ENCODE measurements around the gene ASPA.

DNA sequence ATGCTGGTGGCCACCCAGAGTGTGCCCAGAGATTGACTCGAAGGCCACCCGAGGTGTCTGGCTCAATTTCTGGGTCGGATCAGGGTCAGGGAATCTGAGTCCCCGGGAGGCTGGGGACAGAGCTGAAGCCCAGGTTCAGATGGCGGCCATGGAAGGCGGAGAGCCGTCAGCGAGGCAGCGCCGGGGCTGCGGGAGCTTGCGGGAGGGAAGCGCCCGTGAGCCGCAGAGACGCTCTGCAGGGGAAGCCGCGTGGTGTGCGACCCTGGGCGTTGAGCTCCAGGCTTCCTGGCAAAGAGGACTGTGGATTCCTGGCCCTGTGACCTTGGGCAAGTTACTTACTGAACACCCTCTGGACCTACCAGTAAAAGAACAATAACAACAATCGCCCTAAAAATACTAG is 3.7 kb upstream of the ASPA start:
- no peak for TF ChIP-seq ELF4 (CRISPR knock-in tag; IDR thresholded peaks at IDR 0.05; ENCODE audit: low read depth)
- no peak for TF ChIP-seq CTCF (IDR thresholded peaks at IDR 0.05)
- TF ChIP-seq SP1 (CRISPR knock-in tag; conservative IDR thresholded peaks at IDR 0.05) = no peak
- TF ChIP-seq, protein P1, sequence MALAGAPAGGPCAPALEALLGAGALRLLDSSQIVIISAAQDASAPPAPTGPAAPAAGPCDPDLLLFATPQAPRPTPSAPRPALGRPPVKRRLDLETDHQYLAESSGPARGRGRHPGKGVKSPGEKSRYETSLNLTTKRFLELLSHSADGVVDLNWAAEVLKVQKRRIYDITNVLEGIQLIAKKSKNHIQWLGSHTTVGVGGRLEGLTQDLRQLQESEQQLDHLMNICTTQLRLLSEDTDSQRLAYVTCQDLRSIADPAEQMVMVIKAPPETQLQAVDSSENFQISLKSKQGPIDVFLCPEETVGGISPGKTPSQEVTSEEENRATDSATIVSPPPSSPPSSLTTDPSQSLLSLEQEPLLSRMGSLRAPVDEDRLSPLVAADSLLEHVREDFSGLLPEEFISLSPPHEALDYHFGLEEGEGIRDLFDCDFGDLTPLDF (CRISPR knock-in tag; IDR thresholded peaks at IDR 0.05) = no peak
- TF ChIP-seq TP53 (CRISPR knock-in tag; IDR thresholded peaks at IDR 0.05) = no peak
- TF ChIP-seq ATF2 (CRISPR knock-in tag; IDR thresholded peaks at IDR 0.05; ENCODE audit: borderline replicate concordance, low read depth) = no peak
- TF ChIP-seq ZNF423 (CRISPR knock-in tag; IDR thresholded peaks at IDR 0.05) = no peak
- no peak for TF ChIP-seq ATF3 (CRISPR knock-in tag; conservative IDR thresholded peaks at IDR 0.05)
- TF ChIP-seq NR3C1 (CRISPR knock-in tag; conservative IDR thresholded peaks at IDR 0.05; ENCODE audit: low read depth) = no peak
- no peak for TF ChIP-seq CREM (CRISPR knock-in tag; IDR thresholded peaks at IDR 0.05)
- TF ChIP-seq CREB1 (CRISPR knock-in tag; IDR thresholded peaks at IDR 0.05) = no peak
- TF ChIP-seq TEAD1 (CRISPR knock-in tag; IDR thresholded peaks at IDR 0.05) = no peak
- TF ChIP-seq NFE2L1 (CRISPR knock-in tag; IDR thresholded peaks at IDR 0.05) = no peak
- TF ChIP-seq, protein P2, sequence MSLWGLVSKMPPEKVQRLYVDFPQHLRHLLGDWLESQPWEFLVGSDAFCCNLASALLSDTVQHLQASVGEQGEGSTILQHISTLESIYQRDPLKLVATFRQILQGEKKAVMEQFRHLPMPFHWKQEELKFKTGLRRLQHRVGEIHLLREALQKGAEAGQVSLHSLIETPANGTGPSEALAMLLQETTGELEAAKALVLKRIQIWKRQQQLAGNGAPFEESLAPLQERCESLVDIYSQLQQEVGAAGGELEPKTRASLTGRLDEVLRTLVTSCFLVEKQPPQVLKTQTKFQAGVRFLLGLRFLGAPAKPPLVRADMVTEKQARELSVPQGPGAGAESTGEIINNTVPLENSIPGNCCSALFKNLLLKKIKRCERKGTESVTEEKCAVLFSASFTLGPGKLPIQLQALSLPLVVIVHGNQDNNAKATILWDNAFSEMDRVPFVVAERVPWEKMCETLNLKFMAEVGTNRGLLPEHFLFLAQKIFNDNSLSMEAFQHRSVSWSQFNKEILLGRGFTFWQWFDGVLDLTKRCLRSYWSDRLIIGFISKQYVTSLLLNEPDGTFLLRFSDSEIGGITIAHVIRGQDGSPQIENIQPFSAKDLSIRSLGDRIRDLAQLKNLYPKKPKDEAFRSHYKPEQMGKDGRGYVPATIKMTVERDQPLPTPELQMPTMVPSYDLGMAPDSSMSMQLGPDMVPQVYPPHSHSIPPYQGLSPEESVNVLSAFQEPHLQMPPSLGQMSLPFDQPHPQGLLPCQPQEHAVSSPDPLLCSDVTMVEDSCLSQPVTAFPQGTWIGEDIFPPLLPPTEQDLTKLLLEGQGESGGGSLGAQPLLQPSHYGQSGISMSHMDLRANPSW (CRISPR knock-in tag; conservative IDR thresholded peaks at IDR 0.05; ENCODE audit: low read depth) = no peak

All from WTC11 (cell line).